HCT116 (cell line): ENCODE data around the gene NDUFC1. TPM values are rescaled to one million over a fixed set of nuclear protein-coding genes. Genes with fewer than 3 reads are reported as not detected.

Experiments used
- ATAC-seq: fragments of 200-7000 bp; cut with Tn5 transposase; 2 replicates; pipeline ENCODE4 v1.9.1; 2020; ENCODE audit warnings: mild to moderate bottlenecking, moderate library complexity
- BruUV-seq: library from RNA; stranded (reverse); fragments of 400-500 nt; replicated peaks from 2 replicates; lab custom pipeline; 2021; lab: Mats Ljungman, UMichigan
- CTCF ChIA-PET: fragments of 300-600 bp; sonication (Branson Sonifier 250); formaldehyde crosslinking; loops from one replicate; lab custom pipeline; 2021; ENCODE audit warnings: antibody characterized with exemption; lab: Charles Lee
- POLR2A ChIA-PET: fragments of 300-600, 350-600 bp; sonication (Branson Sonifier 250); formaldehyde crosslinking; loops from one replicate; lab custom pipeline; 2021; ENCODE audit warnings: antibody characterized with exemption; lab: Charles Lee
- RAD21 ChIA-PET, 2 experiments: fragments of 300-600 bp; sonication (Branson Sonifier 250); formaldehyde crosslinking; loops; one replicate each; lab custom pipeline; 2023; ENCODE audit warnings: low total read pairs in 2 of 2; ENCODE audit not compliant: uncharacterized antibody in 2 of 2, unreplicated experiment in 2 of 2, low non-redundant PET in 1 of 2; lab: Charles Lee
- DNase-seq: peaks from one replicate; pipeline ENCODE4 v3.0.0-alpha.2; 2010; ENCODE audit warnings: low read depth, low spot score
- H2AFZ ChIP-seq: fragments of 200-600 bp; shearing (Covaris generic), sonication (generic); 2 replicates; pipeline ENCODE4 v1.6.1; 2017; ENCODE audit warnings: low read depth, mixed run types, mixed read lengths, antibody characterized with exemption, low read length; ENCODE audit not compliant: poor library complexity, severe bottlenecking
- H3K27ac ChIP-seq: 2 replicates; pipeline ENCODE4 v1.5.1; 2012; ENCODE audit warnings: low read depth, low read length
- H3K27me3 ChIP-seq: fragments of 200-600 bp; sonication (generic); 2 replicates; pipeline ENCODE4 v1.6.1; 2016; ENCODE audit warnings: mixed run types, low read length, mixed read lengths; ENCODE audit not compliant: insufficient read depth
- H3K36me3 ChIP-seq, 2 experiments: fragments of 200-500 bp in 1 of 2; fragments of 200-600 bp in 1 of 2; sonication (Bioruptor generic) in 1 of 2; sonication (generic) in 1 of 2; 2 replicates each; pipeline versions ENCODE4 v1.5.1 to v1.6.1; 2014 to 2016; ENCODE audit warnings: low read length in 2 of 2, inconsistent platforms in 1 of 2, mixed read lengths in 1 of 2, mixed run types in 1 of 2; ENCODE audit not compliant: insufficient read depth in 2 of 2, control insufficient read depth in 1 of 2
- H3K4me1 ChIP-seq, 2 experiments: fragments of 200-600 bp in 1 of 2; sonication (generic) in 1 of 2; 2 replicates each; pipeline versions ENCODE4 v1.5.1 to v1.6.1; 2012 to 2017; ENCODE audit warnings: low read length in 2 of 2, inconsistent platforms in 1 of 2, mild to moderate bottlenecking in 1 of 2, mixed read lengths in 1 of 2, mixed run types in 1 of 2, moderate library complexity in 1 of 2; ENCODE audit not compliant: insufficient read depth in 2 of 2, control insufficient read depth in 1 of 2
- H3K4me2 ChIP-seq: fragments of 200-600 bp; sonication (generic); 2 replicates; pipeline ENCODE4 v1.6.1; 2017; ENCODE audit warnings: mixed run types, low read length, mixed read lengths
- H3K4me3 ChIP-seq, 2 experiments: fragments of 200-600 bp in 1 of 2; sonication (generic) in 1 of 2; replicated peaks in 1 of 2; 2 replicates each; pipeline ENCODE4 v1.5.1; 2011 to 2016; ENCODE audit warnings: low read length in 2 of 2, control low read depth in 1 of 2, low read depth in 1 of 2, mild to moderate bottlenecking in 1 of 2, mixed read lengths in 1 of 2, mixed run types in 1 of 2
- H3K79me2 ChIP-seq: fragments of 200-600 bp; sonication (generic); 2 replicates; pipeline ENCODE4 v1.6.1; 2017; ENCODE audit warnings: mild to moderate bottlenecking, mixed run types, low read length, moderate library complexity, mixed read lengths; ENCODE audit not compliant: insufficient read depth
- H3K9ac ChIP-seq: fragments of 200-600 bp; sonication (generic); 2 replicates; pipeline ENCODE4 v1.6.1; 2016; ENCODE audit warnings: low read length, mixed read lengths
- H3K9me2 ChIP-seq: fragments of 200-600 bp; sonication (generic), shearing (Covaris generic); 2 replicates; pipeline ENCODE4 v1.6.1; 2017; ENCODE audit warnings: mixed run types, mild to moderate bottlenecking, moderate library complexity; ENCODE audit not compliant: insufficient read depth
- H3K9me3 ChIP-seq, 2 experiments: fragments of 200-500 bp in 1 of 2; fragments of 200-600 bp in 1 of 2; sonication (Bioruptor generic) in 1 of 2; sonication (generic) in 1 of 2; 2 replicates each; pipeline ENCODE4 v1.6.1; 2014 to 2017; ENCODE audit warnings: low read length in 2 of 2, mixed read lengths in 2 of 2, inconsistent platforms in 1 of 2, low read depth in 1 of 2, mild to moderate bottlenecking in 1 of 2, mixed run types in 1 of 2, moderate library complexity in 1 of 2; ENCODE audit not compliant: control insufficient read depth in 1 of 2, insufficient read depth in 1 of 2
- H4K20me1 ChIP-seq: fragments of 200-600 bp; sonication (generic), shearing (Covaris generic); 2 replicates; pipeline ENCODE4 v1.6.1; 2017; ENCODE audit warnings: mixed run types, mild to moderate bottlenecking, moderate library complexity; ENCODE audit not compliant: insufficient read depth
- CBX3 ChIP-seq: IDR thresholded peaks from 2 replicates; pipeline ENCODE4 v1.6.1; 2012; ENCODE audit warnings: low read depth
- EGR1 ChIP-seq: IDR thresholded peaks from 2 replicates; pipeline ENCODE4 v1.6.1; 2012; ENCODE audit warnings: low read depth
- ELF1 ChIP-seq: IDR thresholded peaks from 2 replicates; pipeline ENCODE4 v1.6.1; 2012; ENCODE audit warnings: low read depth, borderline replicate concordance
- EZH2 ChIP-seq: fragments of 200-600 bp; sonication (generic); IDR thresholded peaks from 2 replicates; pipeline ENCODE4 v1.6.1; 2017; ENCODE audit warnings: antibody characterized with exemption, mixed run types
- FOSL1 ChIP-seq: IDR thresholded peaks from 2 replicates; pipeline ENCODE4 v1.6.1; 2012; ENCODE audit warnings: low read depth
- JUND ChIP-seq: IDR thresholded peaks from 2 replicates; pipeline ENCODE4 v1.6.1; 2012
- POLR2A ChIP-seq: IDR thresholded peaks from 2 replicates; pipeline ENCODE4 v1.7.0; 2011; ENCODE audit warnings: borderline replicate concordance; ENCODE audit not compliant: insufficient read depth, insufficient read length; ENCODE audit errors: extremely low read depth
- POLR2AphosphoS5 ChIP-seq: IDR thresholded peaks from 2 replicates; pipeline ENCODE4 v1.6.1; 2011; ENCODE audit warnings: mild to moderate bottlenecking, low read depth, low read length, moderate library complexity
- RAD21 ChIP-seq: IDR thresholded peaks from 2 replicates; pipeline ENCODE4 v1.6.1; 2012; ENCODE audit warnings: low read depth, mild to moderate bottlenecking
- ZNF274 ChIP-seq: fragments of 200-500 bp; sonication (Bioruptor generic); IDR thresholded peaks from 2 replicates; pipeline ENCODE4 v1.6.1; 2014; ENCODE audit warnings: mild to moderate bottlenecking, low read depth, low read length, inconsistent platforms
- intact Hi-C: fragments of 100-400 bp; cut with micrococcal nuclease; formaldehyde crosslinking; loops from 2 replicates; pipeline ENCODE4 v1.10.0; 2022
- total RNA-seq: library from RNA; stranded (reverse); gene quantifications from one replicate; pipeline ENCODE4 v1.2.1, GENCODE V29; 2021; ENCODE audit not compliant: unreplicated experiment
- TF ChIP-seq, protein P1 (sequence below): IDR thresholded peaks from 2 replicates; pipeline ENCODE4 v1.6.1; 2011; ENCODE audit warnings: mild to moderate bottlenecking, low read length, moderate library complexity; ENCODE audit not compliant: insufficient replicate concordance; ENCODE audit errors: extremely low read depth
- TF ChIP-seq, protein P2 (sequence below): IDR thresholded peaks from 2 replicates; pipeline ENCODE4 v1.6.1; 2012
- TF ChIP-seq, protein P3 (sequence below): IDR thresholded peaks from 2 replicates; pipeline ENCODE4 v1.6.1; 2012
- TF ChIP-seq, protein P4 (sequence below), 3 experiments: fragments of 200-600 bp in 1 of 3; sonication (generic) in 1 of 3; IDR thresholded peaks in 2 of 3; conservative IDR thresholded peaks in 1 of 3; 2 replicates each; pipeline ENCODE4 v1.5.1; 2012 to 2017; ENCODE audit warnings: low read depth in 2 of 3, low read length in 2 of 3, antibody characterized with exemption in 1 of 3, borderline replicate concordance in 1 of 3, control low read depth in 1 of 3, mild to moderate bottlenecking in 1 of 3, mixed read lengths in 1 of 3, mixed run types in 1 of 3, moderate library complexity in 1 of 3; ENCODE audit not compliant: insufficient read depth in 1 of 3

The NDUFC1 gene
- total RNA-seq, 1 experiment from 2014 or later = 86.9 TPM

DNA sequence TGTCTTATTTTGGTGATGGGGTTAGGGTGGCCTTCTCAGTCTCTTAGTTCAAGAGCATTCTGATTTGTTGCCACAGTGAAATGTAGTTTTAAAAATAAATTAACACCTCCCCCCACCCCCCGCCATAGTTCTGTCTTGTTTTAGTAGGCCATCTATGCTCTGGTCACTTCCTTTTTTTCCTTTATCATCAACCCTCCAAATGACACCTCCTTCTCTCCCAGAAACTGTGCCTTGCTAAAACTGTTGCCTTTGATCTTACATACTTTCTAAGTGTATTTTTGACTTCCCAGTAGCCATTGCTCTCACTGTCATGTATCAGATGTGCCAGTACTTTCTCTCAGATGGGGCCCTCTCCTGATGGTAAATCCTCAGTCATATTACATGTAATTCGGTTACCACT, 14.5 kb upstream of the NDUFC1 start:
- POLR2A ChIA-PET = no interaction called here
- no peak for ATAC-seq

More for the DNA sequence above, 14.5 kb upstream of the NDUFC1 start:
- Histone ChIP-seq H4K20me1 (peaks cover 61% of the 10 kb centered on the region; the same call in 1 of the 2 replicates), H3K79me2 (peaks cover 100% of the 10 kb centered on the region), H3K4me3 (no peak overlapping the region), H3K27me3 (no peaks in the 10 kb centered on the region), H3K9ac (no peak overlapping the region), H3K9me3 (no peaks in the 10 kb centered on the region), H3K4me2 (no peak overlapping the region), H2AFZ (no peak overlapping the region), H3K9me2 (no peaks in the 10 kb centered on the region)
- no peak for DNase-seq
- intact Hi-C loops = no loop called here
- TF ChIP-seq ZNF274 (no peak), POLR2A (no peak), EZH2 (no peak), EGR1 (no peak), POLR2AphosphoS5 (no peak), RAD21 (no peak), CBX3 (no peak), JUND (no peak), FOSL1 (no peak), ELF1 (no peak)
- TF ChIP-seq, protein P1, sequence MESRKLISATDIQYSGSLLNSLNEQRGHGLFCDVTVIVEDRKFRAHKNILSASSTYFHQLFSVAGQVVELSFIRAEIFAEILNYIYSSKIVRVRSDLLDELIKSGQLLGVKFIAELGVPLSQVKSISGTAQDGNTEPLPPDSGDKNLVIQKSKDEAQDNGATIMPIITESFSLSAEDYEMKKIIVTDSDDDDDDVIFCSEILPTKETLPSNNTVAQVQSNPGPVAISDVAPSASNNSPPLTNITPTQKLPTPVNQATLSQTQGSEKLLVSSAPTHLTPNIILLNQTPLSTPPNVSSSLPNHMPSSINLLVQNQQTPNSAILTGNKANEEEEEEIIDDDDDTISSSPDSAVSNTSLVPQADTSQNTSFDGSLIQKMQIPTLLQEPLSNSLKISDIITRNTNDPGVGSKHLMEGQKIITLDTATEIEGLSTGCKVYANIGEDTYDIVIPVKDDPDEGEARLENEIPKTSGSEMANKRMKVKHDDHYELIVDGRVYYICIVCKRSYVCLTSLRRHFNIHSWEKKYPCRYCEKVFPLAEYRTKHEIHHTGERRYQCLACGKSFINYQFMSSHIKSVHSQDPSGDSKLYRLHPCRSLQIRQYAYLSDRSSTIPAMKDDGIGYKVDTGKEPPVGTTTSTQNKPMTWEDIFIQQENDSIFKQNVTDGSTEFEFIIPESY = no peak
- TF ChIP-seq, protein P2, sequence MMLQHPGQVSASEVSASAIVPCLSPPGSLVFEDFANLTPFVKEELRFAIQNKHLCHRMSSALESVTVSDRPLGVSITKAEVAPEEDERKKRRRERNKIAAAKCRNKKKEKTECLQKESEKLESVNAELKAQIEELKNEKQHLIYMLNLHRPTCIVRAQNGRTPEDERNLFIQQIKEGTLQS = no peak
- TF ChIP-seq, protein P3, sequence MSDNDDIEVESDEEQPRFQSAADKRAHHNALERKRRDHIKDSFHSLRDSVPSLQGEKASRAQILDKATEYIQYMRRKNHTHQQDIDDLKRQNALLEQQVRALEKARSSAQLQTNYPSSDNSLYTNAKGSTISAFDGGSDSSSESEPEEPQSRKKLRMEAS = no peak
- TF ChIP-seq, protein P4, sequence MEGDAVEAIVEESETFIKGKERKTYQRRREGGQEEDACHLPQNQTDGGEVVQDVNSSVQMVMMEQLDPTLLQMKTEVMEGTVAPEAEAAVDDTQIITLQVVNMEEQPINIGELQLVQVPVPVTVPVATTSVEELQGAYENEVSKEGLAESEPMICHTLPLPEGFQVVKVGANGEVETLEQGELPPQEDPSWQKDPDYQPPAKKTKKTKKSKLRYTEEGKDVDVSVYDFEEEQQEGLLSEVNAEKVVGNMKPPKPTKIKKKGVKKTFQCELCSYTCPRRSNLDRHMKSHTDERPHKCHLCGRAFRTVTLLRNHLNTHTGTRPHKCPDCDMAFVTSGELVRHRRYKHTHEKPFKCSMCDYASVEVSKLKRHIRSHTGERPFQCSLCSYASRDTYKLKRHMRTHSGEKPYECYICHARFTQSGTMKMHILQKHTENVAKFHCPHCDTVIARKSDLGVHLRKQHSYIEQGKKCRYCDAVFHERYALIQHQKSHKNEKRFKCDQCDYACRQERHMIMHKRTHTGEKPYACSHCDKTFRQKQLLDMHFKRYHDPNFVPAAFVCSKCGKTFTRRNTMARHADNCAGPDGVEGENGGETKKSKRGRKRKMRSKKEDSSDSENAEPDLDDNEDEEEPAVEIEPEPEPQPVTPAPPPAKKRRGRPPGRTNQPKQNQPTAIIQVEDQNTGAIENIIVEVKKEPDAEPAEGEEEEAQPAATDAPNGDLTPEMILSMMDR (IDR thresholded peaks at IDR 0.05 in 2 of 3, conservative IDR thresholded peaks at IDR 0.05 in 1 of 3; ENCODE audit: borderline replicate concordance in 1 of 3, insufficient read depth in 1 of 3, low read depth in 2 of 3, low read length in 2 of 3) = no peak
- TF ChIP-seq, all 23 proteins: peak for 0
- no TSS peak for BruUV-seq
- no peak overlapping the region for H3K27ac ChIP-seq
- RAD21 ChIA-PET = no interaction called here
- H3K36me3 ChIP-seq = no peaks in the 10 kb centered on the region
- CTCF ChIA-PET = no interaction called here
- no peaks in the 10 kb centered on the region for H3K4me1 ChIP-seq
